ENCODE data around the gene CD99. TPM values are rescaled to one million over a fixed set of nuclear protein-coding genes. Genes with fewer than 3 reads are reported as not detected.

The CD99 gene
- total and polyA plus RNA-seq, 2 of the 13 experiments (the other 11 are each of a cell fraction or from before 2014, with no cell fraction given), result 78.8 to 111 TPM

DNA sequence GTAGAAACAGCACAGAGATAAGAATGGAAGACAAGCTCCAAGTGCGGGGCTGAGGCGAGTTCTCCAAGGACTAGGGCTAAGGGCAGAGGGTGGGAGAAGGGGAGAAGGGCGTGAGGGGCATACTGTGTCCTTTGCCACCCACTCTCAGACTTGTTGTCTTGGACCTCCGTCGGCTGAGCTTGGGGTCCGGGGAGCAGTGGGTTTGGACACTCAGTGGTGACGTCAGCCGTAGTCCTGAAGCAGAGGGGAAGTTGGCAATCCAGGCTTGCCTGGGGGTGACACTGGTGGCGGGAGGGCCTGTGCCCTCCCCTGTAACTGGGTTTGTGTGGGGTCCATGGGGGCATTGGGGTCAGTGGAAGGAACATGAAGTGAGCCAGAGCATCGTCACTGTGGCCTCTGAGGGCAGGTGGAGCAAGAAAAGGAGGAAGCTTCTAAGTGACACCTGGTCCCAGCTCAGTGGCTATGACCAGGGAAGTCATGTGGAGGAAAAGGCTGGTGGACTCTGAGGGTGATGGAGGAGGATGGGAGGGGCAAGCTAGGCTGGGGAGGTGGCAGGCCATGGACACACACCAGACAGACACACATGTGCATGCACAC lies 17.6 kb downstream of the CD99 start:
- H4K20me1 ChIP-seq (ENCODE audit: insufficient read depth, low read length), result no peaks in the 10 kb centered on the region; the same call in 1 of the 2 replicates
- no peak for DNase-seq (ENCODE audit: low spot score)
- no peaks in the 10 kb centered on the region for H3K9me3 ChIP-seq (ENCODE audit: low read length)
- no peak overlapping the region for H3K9ac ChIP-seq (ENCODE audit: insufficient read depth, low read depth, low read length)
- H2AFZ ChIP-seq (ENCODE audit: low read length), result no peak overlapping the region
- no peak for ATAC-seq
- intact Hi-C loops (cut with micrococcal nuclease; ENCODE audit: unreplicated experiment), result loop anchor here (5.0 to 10.0 kb wide), 2 partner anchors 51 to 56 kb away; no protein-coding TSS in a partner anchor
- WGBS (ENCODE audit: low lambda C conversion rate), result 91% methylated on average over 10 of the region's 10 CpGs
- CTCF ChIA-PET (ENCODE audit: low intra/inter-chr PET ratio, low total read pairs), result no interaction called here
- POLR2A ChIA-PET, result no interaction called here
- in situ Hi-C loops (cut with HindIII; ENCODE audit: extremely low pct_ligation_motif_present, low pct_unique_long_range_greater_than_20kb), result no loop called here
- BruUV-seq (replicated peaks), result no TSS peak
- FAIRE-seq, result no peak
- H3K4me3 ChIP-seq (replicated peaks in 1 of 3; ENCODE audit: insufficient read depth in 1 of 3, low read depth in 2 of 3, low read length in 3 of 3), result no peak overlapping the region
- peaks cover 70% of the 10 kb centered on the region for H3K79me2 ChIP-seq (ENCODE audit: insufficient read depth, low read length)
- H3K27me3 ChIP-seq (ENCODE audit: control insufficient read depth in 1 of 2, insufficient read depth in 2 of 2, low read length in 2 of 2), result no peaks in the 10 kb centered on the region
- no peak for TF ChIP-seq MEIS1 (CRISPR knock-in tag; IDR thresholded peaks at IDR 0.05; ENCODE audit: borderline replicate concordance)
- TF ChIP-seq ZNF775 (CRISPR knock-in tag; IDR thresholded peaks at IDR 0.05; ENCODE audit: borderline replicate concordance), result no peak
- TF ChIP-seq ZNF605 (CRISPR knock-in tag; IDR thresholded peaks at IDR 0.05), result no peak
- no peak for TF ChIP-seq NR1H2 (CRISPR knock-in tag; IDR thresholded peaks at IDR 0.05; ENCODE audit: borderline replicate concordance, low read depth)
- TF ChIP-seq HNRNPUL1 (IDR thresholded peaks at IDR 0.05; ENCODE audit: low read depth, low read length), result no peak
- TF ChIP-seq SMAD3 (CRISPR knock-in tag; IDR thresholded peaks at IDR 0.05), result no peak
- TF ChIP-seq, protein P1, sequence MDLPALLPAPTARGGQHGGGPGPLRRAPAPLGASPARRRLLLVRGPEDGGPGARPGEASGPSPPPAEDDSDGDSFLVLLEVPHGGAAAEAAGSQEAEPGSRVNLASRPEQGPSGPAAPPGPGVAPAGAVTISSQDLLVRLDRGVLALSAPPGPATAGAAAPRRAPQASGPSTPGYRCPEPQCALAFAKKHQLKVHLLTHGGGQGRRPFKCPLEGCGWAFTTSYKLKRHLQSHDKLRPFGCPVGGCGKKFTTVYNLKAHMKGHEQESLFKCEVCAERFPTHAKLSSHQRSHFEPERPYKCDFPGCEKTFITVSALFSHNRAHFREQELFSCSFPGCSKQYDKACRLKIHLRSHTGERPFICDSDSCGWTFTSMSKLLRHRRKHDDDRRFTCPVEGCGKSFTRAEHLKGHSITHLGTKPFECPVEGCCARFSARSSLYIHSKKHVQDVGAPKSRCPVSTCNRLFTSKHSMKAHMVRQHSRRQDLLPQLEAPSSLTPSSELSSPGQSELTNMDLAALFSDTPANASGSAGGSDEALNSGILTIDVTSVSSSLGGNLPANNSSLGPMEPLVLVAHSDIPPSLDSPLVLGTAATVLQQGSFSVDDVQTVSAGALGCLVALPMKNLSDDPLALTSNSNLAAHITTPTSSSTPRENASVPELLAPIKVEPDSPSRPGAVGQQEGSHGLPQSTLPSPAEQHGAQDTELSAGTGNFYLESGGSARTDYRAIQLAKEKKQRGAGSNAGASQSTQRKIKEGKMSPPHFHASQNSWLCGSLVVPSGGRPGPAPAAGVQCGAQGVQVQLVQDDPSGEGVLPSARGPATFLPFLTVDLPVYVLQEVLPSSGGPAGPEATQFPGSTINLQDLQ (CRISPR knock-in tag; IDR thresholded peaks at IDR 0.05), result no peak
- TF ChIP-seq, protein P2, sequence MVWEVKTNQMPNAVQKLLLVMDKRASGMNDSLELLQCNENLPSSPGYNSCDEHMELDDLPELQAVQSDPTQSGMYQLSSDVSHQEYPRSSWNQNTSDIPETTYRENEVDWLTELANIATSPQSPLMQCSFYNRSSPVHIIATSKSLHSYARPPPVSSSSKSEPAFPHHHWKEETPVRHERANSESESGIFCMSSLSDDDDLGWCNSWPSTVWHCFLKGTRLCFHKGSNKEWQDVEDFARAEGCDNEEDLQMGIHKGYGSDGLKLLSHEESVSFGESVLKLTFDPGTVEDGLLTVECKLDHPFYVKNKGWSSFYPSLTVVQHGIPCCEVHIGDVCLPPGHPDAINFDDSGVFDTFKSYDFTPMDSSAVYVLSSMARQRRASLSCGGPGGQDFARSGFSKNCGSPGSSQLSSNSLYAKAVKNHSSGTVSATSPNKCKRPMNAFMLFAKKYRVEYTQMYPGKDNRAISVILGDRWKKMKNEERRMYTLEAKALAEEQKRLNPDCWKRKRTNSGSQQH (CRISPR knock-in tag; IDR thresholded peaks at IDR 0.05; ENCODE audit: low read depth), result no peak
- TF ChIP-seq, protein P3, sequence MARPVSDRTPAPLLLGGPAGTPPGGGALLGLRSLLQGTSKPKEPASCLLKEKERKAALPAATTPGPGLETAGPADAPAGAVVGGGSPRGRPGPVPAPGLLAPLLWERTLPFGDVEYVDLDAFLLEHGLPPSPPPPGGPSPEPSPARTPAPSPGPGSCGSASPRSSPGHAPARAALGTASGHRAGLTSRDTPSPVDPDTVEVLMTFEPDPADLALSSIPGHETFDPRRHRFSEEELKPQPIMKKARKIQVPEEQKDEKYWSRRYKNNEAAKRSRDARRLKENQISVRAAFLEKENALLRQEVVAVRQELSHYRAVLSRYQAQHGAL (CRISPR knock-in tag; IDR thresholded peaks at IDR 0.05; ENCODE audit: not compliant biosample characterization), result no peak
- TF ChIP-seq ZBTB20 (CRISPR knock-in tag; IDR thresholded peaks at IDR 0.05; ENCODE audit: borderline replicate concordance, low read depth), result no peak
- no peak for TF ChIP-seq KDM4B (CRISPR knock-in tag; IDR thresholded peaks at IDR 0.05)
- TF ChIP-seq SRSF4 (IDR thresholded peaks at IDR 0.05; ENCODE audit: low read depth, low read length, poor library complexity, severe bottlenecking), result no peak
- TF ChIP-seq SMARCC2 (IDR thresholded peaks at IDR 0.05), result no peak
- TF ChIP-seq KAT2B (IDR thresholded peaks at IDR 0.05; ENCODE audit: borderline replicate concordance, low read depth, low read length), result no peak
- TF ChIP-seq NFE2L1 (CRISPR knock-in tag; IDR thresholded peaks at IDR 0.05; ENCODE audit: borderline replicate concordance), result no peak
- TF ChIP-seq GFI1 (CRISPR knock-in tag; IDR thresholded peaks at IDR 0.05; ENCODE audit: borderline replicate concordance), result no peak
- TF ChIP-seq MED13 (CRISPR knock-in tag; IDR thresholded peaks at IDR 0.05), result no peak
- TF ChIP-seq, protein P4, sequence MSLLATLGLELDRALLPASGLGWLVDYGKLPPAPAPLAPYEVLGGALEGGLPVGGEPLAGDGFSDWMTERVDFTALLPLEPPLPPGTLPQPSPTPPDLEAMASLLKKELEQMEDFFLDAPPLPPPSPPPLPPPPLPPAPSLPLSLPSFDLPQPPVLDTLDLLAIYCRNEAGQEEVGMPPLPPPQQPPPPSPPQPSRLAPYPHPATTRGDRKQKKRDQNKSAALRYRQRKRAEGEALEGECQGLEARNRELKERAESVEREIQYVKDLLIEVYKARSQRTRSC (CRISPR knock-in tag; IDR thresholded peaks at IDR 0.05; ENCODE audit: low read depth), result no peak
- TF ChIP-seq ZZZ3 (CRISPR knock-in tag; IDR thresholded peaks at IDR 0.05; ENCODE audit: borderline replicate concordance), result no peak
- no peak overlapping the region for H3K4me2 ChIP-seq (ENCODE audit: low read depth, low read length)
- H3K27ac ChIP-seq (ENCODE audit: extremely low read length, insufficient read depth, low read length), result no peak overlapping the region
- peaks cover 7 to 21% of the 10 kb centered on the region in 2 experiments; a peak in 3 of 5 replicates for H3K36me3 ChIP-seq (replicated peaks in 1 of 2; ENCODE audit: control insufficient read depth in 1 of 2, insufficient read depth in 2 of 2, low read length in 2 of 2)
- H3K4me1 ChIP-seq (ENCODE audit: insufficient read depth, low read length), result peaks cover 32% of the 10 kb centered on the region

Measured in HepG2 (cell line).